ENCODE data around the gene ANKRD33B. TPM values are rescaled to one million over a fixed set of nuclear protein-coding genes. Genes with fewer than 3 reads are reported as not detected.

Gene ANKRD33B
- polyA plus RNA-seq, 1 donor (not counting 4 experiments of a cell fraction or from before 2014, with no cell fraction given): 1.9 TPM

- no peaks in the 10 kb centered on the region for H3K9me1 ChIP-seq (ENCODE audit: control insufficient read depth, extremely low read depth, insufficient read depth, low read length)
- FAIRE-seq: peak; percentile 58
- H2AFZ ChIP-seq (ENCODE audit: control insufficient read depth, low read length): no peak overlapping the region
- no peaks in the 10 kb centered on the region for H3K27me3 ChIP-seq (ENCODE audit: control insufficient read depth, extremely low read depth, insufficient read depth, low read length)
- peaks cover 62% of the 10 kb centered on the region for H3K4me1 ChIP-seq (ENCODE audit: control insufficient read depth, extremely low read depth, insufficient read depth, low read length)
- peak overlapping the region; percentile 89 for H3K27ac ChIP-seq (ENCODE audit: control insufficient read depth, insufficient read depth, low read length)
- H3K36me3 ChIP-seq (ENCODE audit: control insufficient read depth in 2 of 2, extremely low read depth in 1 of 2, insufficient read depth in 2 of 2, low read length in 2 of 2): no peaks in the 10 kb centered on the region
- H3K79me2 ChIP-seq (ENCODE audit: control insufficient read depth, insufficient read depth, low read length): no peaks in the 10 kb centered on the region
- TF ChIP-seq EZH2 (IDR thresholded peaks at IDR 0.05; ENCODE audit: low read length) (no peak), CTCF (optimal IDR thresholded peaks at IDR 0.05 in 1 of 3, IDR thresholded peaks at IDR 0.05 in 1 of 3, conservative IDR thresholded peaks at IDR 0.05 in 1 of 3; ENCODE audit: extremely low read depth in 1 of 3, insufficient read depth in 2 of 3, low read length in 3 of 3) (no peak)
- peak overlapping the region; percentile 63 for H3K4me2 ChIP-seq (ENCODE audit: control insufficient read depth, extremely low read depth, insufficient read depth, low read depth, low read length)
- peak overlapping the region; percentile 62 for H3K9ac ChIP-seq (ENCODE audit: control insufficient read depth, extremely low read depth, insufficient read depth, low read length)
- H3K4me3 ChIP-seq (ENCODE audit: control insufficient read depth in 2 of 3, extremely low read depth in 1 of 3, insufficient read depth in 2 of 3, low read depth in 1 of 3, low read length in 3 of 3): peak overlapping the region in 1 of 3 experiments; percentile 32
- H4K20me1 ChIP-seq (ENCODE audit: control insufficient read depth, extremely low read depth, insufficient read depth, low read length): no peaks in the 10 kb centered on the region
- no peaks in the 10 kb centered on the region for H3K9me3 ChIP-seq (ENCODE audit: control insufficient read depth, low read depth, low read length)
- DNase-seq (ENCODE audit: low read depth, low spot score): peak; percentile 82
- dilution Hi-C loops (cut with MboI; ENCODE audit: extremely low pct_ligation_motif_present, low sequenced_read_pairs): no loop called here
Measured at GRCh38 chr5:10702911-10703491, 139.1 kb downstream of the ANKRD33B start.

GRCh38 chr5:10703676-10704075 lies 139.8 kb downstream of the ANKRD33B start:
- Histone ChIP-seq H3K27ac (ENCODE audit: control insufficient read depth, insufficient read depth, low read length) (peak overlapping the region; percentile 89), H3K79me2 (ENCODE audit: control insufficient read depth, insufficient read depth, low read length) (peaks cover 3% of the 10 kb centered on the region)

More at GRCh38 chr5:10703676-10704075, 139.8 kb downstream of the ANKRD33B start:
- Histone ChIP-seq H4K20me1 (ENCODE audit: control insufficient read depth, extremely low read depth, insufficient read depth, low read length) (no peaks in the 10 kb centered on the region), H3K4me1 (ENCODE audit: control insufficient read depth, extremely low read depth, insufficient read depth, low read length) (peaks cover 65% of the 10 kb centered on the region), H3K9me1 (ENCODE audit: control insufficient read depth, extremely low read depth, insufficient read depth, low read length) (no peaks in the 10 kb centered on the region), H3K9ac (ENCODE audit: control insufficient read depth, extremely low read depth, insufficient read depth, low read length) (peak overlapping the region; percentile 62), H3K9me3 (ENCODE audit: control insufficient read depth, low read depth, low read length) (no peaks in the 10 kb centered on the region), H3K27me3 (ENCODE audit: control insufficient read depth, extremely low read depth, insufficient read depth, low read length) (no peaks in the 10 kb centered on the region), H2AFZ (ENCODE audit: control insufficient read depth, low read length) (no peak overlapping the region), H3K4me3 (ENCODE audit: control insufficient read depth in 2 of 3, extremely low read depth in 1 of 3, insufficient read depth in 2 of 3, low read depth in 1 of 3, low read length in 3 of 3) (no peak overlapping the region), H3K4me2 (ENCODE audit: control insufficient read depth, extremely low read depth, insufficient read depth, low read depth, low read length) (peak overlapping the region; percentile 49), H3K36me3 (ENCODE audit: control insufficient read depth in 2 of 2, extremely low read depth in 1 of 2, insufficient read depth in 2 of 2, low read length in 2 of 2) (no peaks in the 10 kb centered on the region)
- dilution Hi-C loops (cut with MboI; ENCODE audit: extremely low pct_ligation_motif_present, low sequenced_read_pairs): no loop called here
- TF ChIP-seq CTCF (optimal IDR thresholded peaks at IDR 0.05 in 1 of 3, IDR thresholded peaks at IDR 0.05 in 1 of 3, conservative IDR thresholded peaks at IDR 0.05 in 1 of 3; ENCODE audit: extremely low read depth in 1 of 3, insufficient read depth in 2 of 3, low read length in 3 of 3): no peak
- TF ChIP-seq EZH2 (IDR thresholded peaks at IDR 0.05; ENCODE audit: low read length): no peak
- DNase-seq (ENCODE audit: low read depth, low spot score): no peak
- no peak for FAIRE-seq

All from keratinocyte (primary cell).